Endothelial cell (in vitro differentiated cells): ENCODE data around the gene ASB13. TPM values are rescaled to one million over a fixed set of nuclear protein-coding genes. Genes with fewer than 3 reads are reported as not detected.
"Not testable (repeated sequence)": the region's sequence is repeated elsewhere in the genome, so short reads cannot be mapped to it uniquely, and the experiment has no call there.

Experiments used
- DNase-seq: peaks from one replicate; pipeline ENCODE4 v3.0.0; 2021; ENCODE audit warnings: low spot score
- H3K27ac Mint-ChIP-seq: one replicate; pipeline ENCODE4 v1.8.0; 2021; ENCODE audit warnings: mixed read lengths, inconsistent platforms; ENCODE audit not compliant: unreplicated experiment
- H3K27me3 Mint-ChIP-seq: one replicate; pipeline ENCODE4 v1.8.0; 2021; ENCODE audit warnings: mild to moderate bottlenecking, moderate library complexity, mixed read lengths, inconsistent platforms; ENCODE audit not compliant: unreplicated experiment
- H3K36me3 Mint-ChIP-seq: one replicate; pipeline ENCODE4 v1.8.0; 2021; ENCODE audit warnings: mild to moderate bottlenecking, low read depth, mixed read lengths, inconsistent platforms; ENCODE audit not compliant: unreplicated experiment
- H3K4me1 Mint-ChIP-seq: one replicate; pipeline ENCODE4 v1.8.0; 2021; ENCODE audit warnings: mild to moderate bottlenecking, mixed read lengths, inconsistent platforms; ENCODE audit not compliant: unreplicated experiment
- H3K4me3 Mint-ChIP-seq: one replicate; pipeline ENCODE4 v1.8.0; 2021; ENCODE audit warnings: mild to moderate bottlenecking, mixed read lengths, inconsistent platforms; ENCODE audit not compliant: unreplicated experiment
- H3K9me3 Mint-ChIP-seq: one replicate; pipeline ENCODE4 v1.8.0; 2021; ENCODE audit warnings: mixed read lengths, inconsistent platforms; ENCODE audit not compliant: unreplicated experiment
- CTCF ChIP-seq: fragments of 200-600 bp; sonication (generic); IDR thresholded peaks from one replicate; pipeline ENCODE4 v1.5.0; 2021; ENCODE audit warnings: antibody characterized with exemption; ENCODE audit not compliant: unreplicated experiment
- total RNA-seq: library from RNA; stranded (reverse); fragmentation: NEBNext Ultra II Directional; extraction: Animal tissue kit (Norgen Biotek cat#: 25700); gene quantifications from one replicate; pipeline ENCODE4 v1.2.1, GENCODE V29; 2021; ENCODE audit not compliant: unreplicated experiment

ASB13 gene
- total RNA-seq, 1 donor from 2014 or later: 22.5 TPM

GRCh38 chr10:5595994-5596471 is 70.4 kb downstream of the ASB13 start:
- DNase-seq: no peak

GRCh38 chr10:5595591-5595990 is 70.8 kb downstream of the ASB13 start:
- DNase-seq: no peak
- H3K27ac Mint-ChIP-seq: peak overlapping the region; percentile 22
- H3K9me3 Mint-ChIP-seq: no peaks in the 10 kb centered on the region
- TF ChIP-seq CTCF: no peak
- H3K4me1 Mint-ChIP-seq: peaks cover 66% of the 10 kb centered on the region
- H3K4me3 Mint-ChIP-seq: no peak overlapping the region
- no peaks in the 10 kb centered on the region for H3K36me3 Mint-ChIP-seq
- H3K27me3 Mint-ChIP-seq: peaks cover 17% of the 10 kb centered on the region

More at GRCh38 chr10:5595994-5596471, 70.4 kb downstream of the ASB13 start:
- Mint-ChIP-seq H3K4me1 (peaks cover 64% of the 10 kb centered on the region), H3K27me3 (peaks cover 16% of the 10 kb centered on the region), H3K9me3 (no peaks in the 10 kb centered on the region), H3K36me3 (no peaks in the 10 kb centered on the region), H3K4me3 (no peak overlapping the region), H3K27ac (peak overlapping the region; percentile 22)
- no peak for TF ChIP-seq CTCF

GRCh38 chr10:5595095-5595494 is 71.3 kb downstream of the ASB13 start:
- H3K4me1 Mint-ChIP-seq: peaks cover 67% of the 10 kb centered on the region
- peaks cover 17% of the 10 kb centered on the region for H3K27me3 Mint-ChIP-seq
- no peaks in the 10 kb centered on the region for H3K9me3 Mint-ChIP-seq
- H3K36me3 Mint-ChIP-seq: no peaks in the 10 kb centered on the region
- no peak overlapping the region for H3K4me3 Mint-ChIP-seq
- DNase-seq: no peak
- peak overlapping the region; percentile 72 for H3K27ac Mint-ChIP-seq
- no peak for TF ChIP-seq CTCF

DNA sequence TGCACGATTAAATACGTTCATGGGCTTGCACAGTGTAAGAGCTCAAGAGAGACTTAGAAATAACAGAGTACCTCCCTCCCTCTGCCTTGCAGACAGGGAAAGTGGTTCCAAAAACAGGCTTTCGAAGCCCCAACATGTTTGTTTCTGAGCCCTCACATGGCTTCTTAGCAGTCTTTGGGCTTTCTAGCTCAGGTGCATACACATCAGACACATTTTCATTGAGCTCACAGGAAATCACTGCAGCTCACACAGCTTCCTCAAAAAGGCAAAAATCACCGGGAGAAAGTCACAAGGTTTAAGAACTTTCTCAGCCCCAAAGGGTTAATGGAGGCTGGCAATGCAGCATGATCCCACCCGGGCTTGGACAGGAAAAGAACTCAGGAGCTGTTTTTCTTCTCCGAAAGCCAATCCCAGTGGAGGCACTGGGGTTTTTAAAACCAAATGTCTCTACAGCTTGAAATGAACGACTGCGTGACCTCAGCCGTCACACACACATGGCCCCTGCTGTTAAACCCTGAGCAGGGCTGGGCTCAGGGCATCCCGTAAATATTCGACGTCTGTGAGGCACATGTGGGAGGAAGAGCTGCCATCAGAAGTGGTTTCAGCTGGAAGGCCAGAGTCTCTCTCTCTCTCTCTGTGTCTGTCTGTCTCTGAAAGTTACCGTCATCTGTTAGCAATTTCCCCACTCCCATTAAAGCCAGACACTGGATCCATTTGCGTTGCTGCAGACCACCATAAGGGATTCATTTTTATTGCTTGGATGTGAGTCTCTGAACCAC is 71.9 kb downstream of the ASB13 start:
- no peak overlapping the region for H3K4me3 Mint-ChIP-seq
- no peaks in the 10 kb centered on the region for H3K36me3 Mint-ChIP-seq
- H3K4me1 Mint-ChIP-seq: peaks cover 74% of the 10 kb centered on the region
- peak overlapping the region; percentile 72 for H3K27ac Mint-ChIP-seq
- H3K9me3 Mint-ChIP-seq: no peaks in the 10 kb centered on the region
- H3K27me3 Mint-ChIP-seq: peaks cover 22% of the 10 kb centered on the region
- DNase-seq: no peak
- no peak for TF ChIP-seq CTCF

GRCh38 chr10:5593347-5593746 is 73.0 kb downstream of the ASB13 start:
- H3K27ac Mint-ChIP-seq, H3K9me3 Mint-ChIP-seq, DNase-seq, H3K36me3 Mint-ChIP-seq, H3K4me3 Mint-ChIP-seq: not testable (repeated sequence)
- peaks cover 77% of the 10 kb centered on the region for H3K4me1 Mint-ChIP-seq
- H3K27me3 Mint-ChIP-seq: peaks cover 19% of the 10 kb centered on the region
